ENCODE results near the gene ENOX1. TPM values are rescaled to one million over a fixed set of nuclear protein-coding genes. Genes with fewer than 3 reads are reported as not detected.

Gene ENOX1
- total and polyA plus RNA-seq, 2 donors (not counting 3 experiments of a cell fraction or from before 2014, with no cell fraction given) = 0.17 to 0.97 TPM

DNA sequence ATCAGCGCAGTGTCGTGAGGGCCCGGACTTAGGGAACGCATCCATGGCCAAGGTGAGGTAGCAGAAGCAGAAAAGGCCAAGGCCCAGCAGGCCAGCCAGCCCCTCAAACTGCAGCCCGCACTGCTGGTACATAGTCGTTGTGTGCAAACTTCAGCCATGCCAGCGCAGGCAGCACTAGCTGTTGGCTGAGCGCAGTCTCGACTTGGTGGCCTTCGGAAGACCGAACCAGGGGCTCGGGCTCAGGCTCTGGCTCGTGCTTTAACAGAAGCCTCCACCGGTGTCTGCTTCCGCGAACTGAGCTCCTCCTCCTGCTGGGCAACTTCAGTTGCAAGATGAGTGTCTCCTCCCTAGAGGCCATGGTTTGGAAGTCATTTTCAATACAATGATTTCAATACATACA is 605.9 kb downstream of the ENOX1 start:
- Histone ChIP-seq H3K4me1 (ENCODE audit: control insufficient read depth, extremely low read depth, insufficient read depth, low read length) (no peaks in the 10 kb centered on the region), H3K4me2 (ENCODE audit: insufficient read depth, low read length) (no peak overlapping the region), H3K9ac (replicated peaks; ENCODE audit: extremely low read depth, insufficient read depth, low read length) (no peak overlapping the region), H3K27me3 (ENCODE audit: control insufficient read depth in 2 of 2, insufficient read depth in 2 of 2, low read length in 2 of 2) (no peaks in the 10 kb centered on the region), H4K20me1 (replicated peaks; ENCODE audit: control insufficient read depth, extremely low read depth, insufficient read depth, low read length) (no peaks in the 10 kb centered on the region), H3K9me1 (replicated peaks; ENCODE audit: control insufficient read depth, extremely low read depth, insufficient read depth, low read length) (no peaks in the 10 kb centered on the region), H3K27ac (ENCODE audit: insufficient read depth, low read depth, low read length) (no peak overlapping the region), H3K4me3 (replicated peaks in 1 of 3; ENCODE audit: insufficient read depth in 1 of 3, low read depth in 1 of 3, low read length in 3 of 3) (no peak overlapping the region), H3K79me2 (ENCODE audit: control insufficient read depth, insufficient read depth, low read length) (no peaks in the 10 kb centered on the region), H3K9me3 (replicated peaks; ENCODE audit: control insufficient read depth, insufficient read depth, low read length) (no peaks in the 10 kb centered on the region), H2AFZ (ENCODE audit: low read depth, low read length) (no peak overlapping the region), H3K36me3 (ENCODE audit: control insufficient read depth in 2 of 2, extremely low read depth in 1 of 2, insufficient read depth in 2 of 2, low read length in 2 of 2) (no peaks in the 10 kb centered on the region)
- DNase-seq (ENCODE audit: low read depth, low spot score) (no peak), FAIRE-seq (no peak)
- ChIA-PET POLR2A (no interaction called here), CTCF (no interaction called here)
- no peak for TF ChIP-seq EZH2 (IDR thresholded peaks at IDR 0.05; ENCODE audit: borderline replicate concordance, low read depth, low read length, severe bottlenecking)
- TF ChIP-seq GATA2 (IDR thresholded peaks at IDR 0.05; ENCODE audit: insufficient read depth, insufficient read length, low read depth, low read length) = no peak
- TF ChIP-seq, protein P1, sequence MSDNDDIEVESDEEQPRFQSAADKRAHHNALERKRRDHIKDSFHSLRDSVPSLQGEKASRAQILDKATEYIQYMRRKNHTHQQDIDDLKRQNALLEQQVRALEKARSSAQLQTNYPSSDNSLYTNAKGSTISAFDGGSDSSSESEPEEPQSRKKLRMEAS (IDR thresholded peaks at IDR 0.05; ENCODE audit: insufficient read depth, insufficient read length) = no peak
- TF ChIP-seq MYC (IDR thresholded peaks at IDR 0.05; ENCODE audit: low read depth, low read length) = no peak
- TF ChIP-seq JUN (IDR thresholded peaks at IDR 0.05; ENCODE audit: borderline replicate concordance, insufficient read depth, insufficient read length, low read depth) = no peak
- TF ChIP-seq, protein P2, sequence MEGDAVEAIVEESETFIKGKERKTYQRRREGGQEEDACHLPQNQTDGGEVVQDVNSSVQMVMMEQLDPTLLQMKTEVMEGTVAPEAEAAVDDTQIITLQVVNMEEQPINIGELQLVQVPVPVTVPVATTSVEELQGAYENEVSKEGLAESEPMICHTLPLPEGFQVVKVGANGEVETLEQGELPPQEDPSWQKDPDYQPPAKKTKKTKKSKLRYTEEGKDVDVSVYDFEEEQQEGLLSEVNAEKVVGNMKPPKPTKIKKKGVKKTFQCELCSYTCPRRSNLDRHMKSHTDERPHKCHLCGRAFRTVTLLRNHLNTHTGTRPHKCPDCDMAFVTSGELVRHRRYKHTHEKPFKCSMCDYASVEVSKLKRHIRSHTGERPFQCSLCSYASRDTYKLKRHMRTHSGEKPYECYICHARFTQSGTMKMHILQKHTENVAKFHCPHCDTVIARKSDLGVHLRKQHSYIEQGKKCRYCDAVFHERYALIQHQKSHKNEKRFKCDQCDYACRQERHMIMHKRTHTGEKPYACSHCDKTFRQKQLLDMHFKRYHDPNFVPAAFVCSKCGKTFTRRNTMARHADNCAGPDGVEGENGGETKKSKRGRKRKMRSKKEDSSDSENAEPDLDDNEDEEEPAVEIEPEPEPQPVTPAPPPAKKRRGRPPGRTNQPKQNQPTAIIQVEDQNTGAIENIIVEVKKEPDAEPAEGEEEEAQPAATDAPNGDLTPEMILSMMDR (IDR thresholded peaks at IDR 0.05; ENCODE audit: extremely low read depth in 1 of 2, insufficient read depth in 1 of 2, low read depth in 1 of 2, low read length in 2 of 2) = no peak
- no peak for TF ChIP-seq POLR2A (IDR thresholded peaks at IDR 0.05; ENCODE audit: low read depth, low read length)
- no peak for TF ChIP-seq POLR2AphosphoS5 (IDR thresholded peaks at IDR 0.05; ENCODE audit: insufficient read depth, low read depth, low read length)
- no peak for TF ChIP-seq FOS (IDR thresholded peaks at IDR 0.05; ENCODE audit: borderline replicate concordance, insufficient read depth, low read length)
- no TSS peak for BruUV-seq (replicated peaks)
- intact Hi-C loops (cut with micrococcal nuclease) (no loop called here), dilution Hi-C loops (cut with MboI; ENCODE audit: extremely low pct_ligation_motif_present, low sequenced_read_pairs) (no loop called here)
